Kidney (tissue), 14 donors: ENCODE measurements around the gene CCDC146. TPM values are rescaled to one million over a fixed set of nuclear protein-coding genes. Genes with fewer than 3 reads are reported as not detected.

ENCODE experiments used
- DNase-seq, 5 donors: peaks; one replicate each; pipeline ENCODE4 v3.0.0-alpha.2; 2013 to 2020
- FAIRE-seq: peaks from 2 replicates; lab custom pipeline; 2012; peaks lifted over from hg19 to GRCh38; lab: Jason Lieb, UNC
- H3K27ac ChIP-seq, 2 donors: one replicate each; pipeline ENCODE4 v1.7.0; 2013; ENCODE audit warnings: low read depth in 2 of 2, low read length in 2 of 2, inconsistent platforms in 1 of 2
- H3K27me3 ChIP-seq: one replicate; pipeline ENCODE4 v1.7.1; 2013; ENCODE audit warnings: low read length, inconsistent platforms; ENCODE audit not compliant: control insufficient read depth, insufficient read depth
- H3K36me3 ChIP-seq, 3 donors: one replicate each; pipeline versions ENCODE4 v1.7.0 to v1.7.1; 2013; ENCODE audit warnings: low read length in 3 of 3, control low read depth in 1 of 3, inconsistent platforms in 1 of 3; ENCODE audit not compliant: insufficient read depth in 3 of 3, control insufficient read depth in 2 of 3
- H3K4me1 ChIP-seq, 3 donors: one replicate each; pipeline versions ENCODE4 v1.7.0 to v1.7.1; 2013; ENCODE audit warnings: low read length in 3 of 3, inconsistent platforms in 1 of 3, low read depth in 1 of 3; ENCODE audit not compliant: control insufficient read depth in 2 of 3, insufficient read depth in 2 of 3
- H3K4me3 ChIP-seq, 3 donors: one replicate each; pipeline versions ENCODE4 v1.7.0 to v1.8.1; 2013; ENCODE audit warnings: low read length in 3 of 3, control low read depth in 1 of 3, inconsistent platforms in 1 of 3
- H3K9ac ChIP-seq, 3 donors: one replicate each; pipeline versions ENCODE4 v1.7.0 to v1.7.1; 2013; ENCODE audit warnings: low read length in 3 of 3, control low read depth in 1 of 3, inconsistent platforms in 1 of 3
- H3K9me3 ChIP-seq, 3 donors: one replicate each; pipeline versions ENCODE4 v1.7.0 to v1.7.1; 2013; ENCODE audit warnings: low read length in 3 of 3, control low read depth in 1 of 3, inconsistent platforms in 1 of 3; ENCODE audit not compliant: control insufficient read depth in 2 of 3, insufficient read depth in 1 of 3
- intact Hi-C: fragments of 100-400 bp; cut with DNase I; formaldehyde crosslinking; loops from one replicate; pipeline ENCODE4 v1.11.1; 2022
- polyA plus RNA-seq: library from polyadenylated mRNA; stranded (reverse); fragments of 350-450 nt; fragmentation: Illumina TruSeq; extraction: RNeasy Lipid Tissue Mini Kit (QIAGEN cat#74804); gene quantifications from one replicate; pipeline ENCODE4 v1.2.3, GENCODE V29; 2014; ENCODE audit warnings: low read depth, low replicate concordance; ENCODE audit not compliant: insufficient read depth
- total RNA-seq: library from RNA; stranded (reverse); fragmentation: NEBNext Ultra II Directional; extraction: Animal tissue kit (Norgen Biotek cat#: 25700); gene quantifications from one replicate; pipeline ENCODE4 v1.2.1, GENCODE V29; 2021
- TF ChIP-seq, protein P1 (sequence below): IDR thresholded peaks from 3 replicates; pipeline ENCODE4 v1.5.1; 2012; ENCODE audit warnings: mild to moderate bottlenecking, moderate library complexity, borderline replicate concordance; ENCODE audit not compliant: insufficient read depth; ENCODE audit errors: extremely low read depth
- donor health status: control.
- donor health status: control.
- donor health status: control.
- donor health status: control.
- donor health status: control.
- donor health status: DM: yes; HTN: yes; CAD: no.
- donor health status: Normal renal cell carcinoma (clear cell type).

CCDC146 gene
- total and polyA plus RNA-seq, 2 donors from 2014 or later: 8.8 to 15.4 TPM

DNA sequence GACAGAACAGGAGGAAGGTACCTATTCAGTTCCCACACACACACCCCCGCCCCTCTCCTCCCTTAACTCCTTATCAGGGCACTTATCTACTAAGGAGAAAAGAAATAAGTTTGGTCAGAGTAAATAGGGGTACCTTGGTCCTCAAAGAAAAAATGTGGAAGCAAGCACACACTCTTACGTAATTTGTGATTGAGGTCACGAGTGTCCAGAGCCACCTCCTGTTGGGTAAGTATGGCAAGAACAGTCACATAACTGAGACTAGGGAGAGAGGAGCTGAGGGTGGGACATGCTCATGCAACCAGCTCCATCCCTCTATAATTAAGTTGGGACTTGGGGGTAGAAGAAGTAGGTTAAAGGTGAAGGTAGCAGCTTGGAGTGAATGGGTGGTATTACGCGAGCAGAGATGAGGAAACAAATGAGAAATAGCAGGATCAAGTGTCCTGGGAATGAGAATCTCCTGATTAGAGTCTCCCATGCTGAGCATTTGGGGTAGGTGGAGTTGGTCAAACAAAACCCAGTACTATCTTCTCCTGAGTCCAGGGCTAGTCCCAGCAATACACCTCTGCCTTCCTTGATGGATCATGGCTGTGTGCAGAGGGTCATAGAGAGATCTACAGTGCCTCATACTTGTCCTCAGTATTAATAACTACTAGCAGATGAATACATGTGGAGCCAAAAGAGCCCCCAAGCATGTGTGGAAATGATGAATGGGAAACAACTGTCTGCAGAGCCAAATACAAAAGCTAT lies 216.6 kb downstream of the CCDC146 start:
- Histone ChIP-seq H3K27ac (no peak overlapping the region), H3K27me3 (no peaks in the 10 kb centered on the region), H3K9me3 (no peaks in the 10 kb centered on the region), H3K36me3 (no peaks in the 10 kb centered on the region), H3K4me3 (no peak overlapping the region), H3K9ac (no peak overlapping the region), H3K4me1 (no peaks in the 10 kb centered on the region)
- intact Hi-C loops: no loop called here
- DNase-seq (no peak), FAIRE-seq (no peak)
- TF ChIP-seq, protein P1, sequence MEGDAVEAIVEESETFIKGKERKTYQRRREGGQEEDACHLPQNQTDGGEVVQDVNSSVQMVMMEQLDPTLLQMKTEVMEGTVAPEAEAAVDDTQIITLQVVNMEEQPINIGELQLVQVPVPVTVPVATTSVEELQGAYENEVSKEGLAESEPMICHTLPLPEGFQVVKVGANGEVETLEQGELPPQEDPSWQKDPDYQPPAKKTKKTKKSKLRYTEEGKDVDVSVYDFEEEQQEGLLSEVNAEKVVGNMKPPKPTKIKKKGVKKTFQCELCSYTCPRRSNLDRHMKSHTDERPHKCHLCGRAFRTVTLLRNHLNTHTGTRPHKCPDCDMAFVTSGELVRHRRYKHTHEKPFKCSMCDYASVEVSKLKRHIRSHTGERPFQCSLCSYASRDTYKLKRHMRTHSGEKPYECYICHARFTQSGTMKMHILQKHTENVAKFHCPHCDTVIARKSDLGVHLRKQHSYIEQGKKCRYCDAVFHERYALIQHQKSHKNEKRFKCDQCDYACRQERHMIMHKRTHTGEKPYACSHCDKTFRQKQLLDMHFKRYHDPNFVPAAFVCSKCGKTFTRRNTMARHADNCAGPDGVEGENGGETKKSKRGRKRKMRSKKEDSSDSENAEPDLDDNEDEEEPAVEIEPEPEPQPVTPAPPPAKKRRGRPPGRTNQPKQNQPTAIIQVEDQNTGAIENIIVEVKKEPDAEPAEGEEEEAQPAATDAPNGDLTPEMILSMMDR: no peak

DNA sequence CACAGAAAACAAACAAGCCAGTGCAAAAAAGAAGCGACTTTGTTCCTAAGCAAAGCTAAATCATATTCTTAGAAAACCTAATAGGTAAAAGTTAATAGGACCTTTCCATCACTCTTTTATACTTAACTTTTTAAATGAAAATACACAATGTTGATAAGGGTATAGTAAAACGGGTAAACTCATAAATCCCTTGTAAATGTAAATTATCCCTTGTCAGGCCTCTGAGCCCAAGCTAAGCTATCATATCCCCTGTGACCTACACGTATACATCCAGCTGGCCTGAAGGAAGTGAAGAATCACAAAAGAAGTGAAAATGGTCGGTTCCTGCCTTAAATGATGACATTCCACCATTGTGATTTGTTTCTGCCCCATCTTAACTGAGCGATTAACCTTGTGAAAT lies 217.3 kb downstream of the CCDC146 start:
- no peak for FAIRE-seq
- no peak overlapping the region for H3K9ac ChIP-seq
- H3K27ac ChIP-seq: no peak overlapping the region

More for the DNA sequence above, 217.3 kb downstream of the CCDC146 start:
- H3K9me3 ChIP-seq: no peaks in the 10 kb centered on the region
- intact Hi-C loops: no loop called here
- H3K4me1 ChIP-seq: no peaks in the 10 kb centered on the region
- no peak overlapping the region for H3K4me3 ChIP-seq
- H3K27me3 ChIP-seq: no peaks in the 10 kb centered on the region
- peak in 1 of 5 donors; percentile 22 for DNase-seq
- no peaks in the 10 kb centered on the region for H3K36me3 ChIP-seq
- TF ChIP-seq, protein P1: no peak

Other genes starting within 250 kb of the CCDC146 start
- gene SPDYE17, start 90.3 kb upstream of the CCDC146 start, total RNA-seq: not detected
- not detected for gene SPDYE17, start 90.3 kb upstream of the CCDC146 start, polyA plus RNA-seq
- gene SPDYE18, start 60.1 kb upstream of the CCDC146 start, total RNA-seq: 1.8 TPM
- not detected for gene SPDYE18, start 60.1 kb upstream of the CCDC146 start, polyA plus RNA-seq
- gene FGL2, start 77.2 kb downstream of the CCDC146 start, total RNA-seq: 96.9 TPM
- gene FGL2, start 77.2 kb downstream of the CCDC146 start, polyA plus RNA-seq: 27.5 TPM